ENCODE data around the gene ME3. TPM values are rescaled to one million over a fixed set of nuclear protein-coding genes. Genes with fewer than 3 reads are reported as not detected.

The ME3 gene
- total and polyA plus RNA-seq, 12 donors, result 13.9 to 128 (median 44.5) TPM

- DNase-seq, result no peak
- intact Hi-C loops (cut with DNase I), result loop anchor here in 1 of 2 donors (10.0 kb wide), 3 partner anchors 54 to 204 kb away; no protein-coding TSS in a partner anchor
- H3K36me3 ChIP-seq (replicated peaks in 1 of 2), result no peaks in the 10 kb centered on the region
- no peaks in the 10 kb centered on the region for H3K9me3 ChIP-seq (replicated peaks in 1 of 3)
- WGBS, 4 donors, result 87 to 95% (median 93%) methylated on average over 5 of the region's 5 CpGs
- peaks cover 0 to 23% of the 10 kb centered on the region in 2 donors for H3K4me1 ChIP-seq (replicated peaks in 1 of 2)
- no peak overlapping the region for H3K4me3 ChIP-seq
- H3K27ac ChIP-seq, result no peak overlapping the region
- H3K27me3 ChIP-seq, result no peaks in the 10 kb centered on the region
- TF ChIP-seq CTCF (IDR thresholded peaks at IDR 0.05), result no peak
- no peak for TF ChIP-seq POLR2A (IDR thresholded peaks at IDR 0.05)
Observed at GRCh38 chr11:86610559-86611341, 61.7 kb downstream of the ME3 start.

GRCh38 chr11:86608251-86608799 lies 64.1 kb downstream of the ME3 start:
- Histone ChIP-seq H3K9me3 (replicated peaks in 1 of 3) (no peaks in the 10 kb centered on the region), H3K27me3 (no peaks in the 10 kb centered on the region), H3K4me3 (peak overlapping the region in 1 of 4 donors; percentile 4), H3K4me1 (replicated peaks in 1 of 2) (peaks cover 0 to 23% of the 10 kb centered on the region in 2 donors), H3K27ac (peak overlapping the region in 1 of 5 donors; percentile 27), H3K36me3 (replicated peaks in 1 of 2) (no peaks in the 10 kb centered on the region)
- intact Hi-C loops (cut with DNase I), result no loop called here
- DNase-seq, result peak; percentile 68 to 84 (median 72)
- WGBS, 4 donors, result 4 to 7% (median 6%) methylated on average over 7 of the region's 7 CpGs
- TF ChIP-seq CTCF (IDR thresholded peaks at IDR 0.05) (peak; percentile 80 to 96 (median 90)), POLR2A (IDR thresholded peaks at IDR 0.05) (no peak)

GRCh38 chr11:86606836-86607481 lies 65.5 kb downstream of the ME3 start:
- intact Hi-C loops (cut with DNase I), result no loop called here
- no peaks in the 10 kb centered on the region for H3K9me3 ChIP-seq (replicated peaks in 1 of 3)
- WGBS, 4 donors, result 71 to 85% (median 77%) methylated on average over 1 of the region's 1 CpG
- H3K4me3 ChIP-seq, result no peak overlapping the region
- no peaks in the 10 kb centered on the region for H3K27me3 ChIP-seq
- peaks cover 0 to 23% of the 10 kb centered on the region in 2 donors for H3K4me1 ChIP-seq (replicated peaks in 1 of 2)
- no peak for TF ChIP-seq CTCF (IDR thresholded peaks at IDR 0.05)
- no peak for TF ChIP-seq POLR2A (IDR thresholded peaks at IDR 0.05)
- no peak for DNase-seq
- no peaks in the 10 kb centered on the region for H3K36me3 ChIP-seq (replicated peaks in 1 of 2)
- peak overlapping the region in 1 of 5 donors; percentile 20 for H3K27ac ChIP-seq

- 80 to 95% (median 89%) methylated on average over 2 to 3 of the region's 3 CpGs for WGBS, 4 donors
- Histone ChIP-seq H3K9me3 (replicated peaks in 1 of 3) (no peaks in the 10 kb centered on the region), H3K4me1 (replicated peaks in 1 of 2) (peaks cover 0 to 23% of the 10 kb centered on the region in 2 donors), H3K36me3 (replicated peaks in 1 of 2) (no peaks in the 10 kb centered on the region), H3K27me3 (no peaks in the 10 kb centered on the region), H3K27ac (peak overlapping the region in 1 of 5 donors; percentile 20), H3K4me3 (no peak overlapping the region)
- TF ChIP-seq POLR2A (IDR thresholded peaks at IDR 0.05) (no peak), CTCF (IDR thresholded peaks at IDR 0.05) (no peak)
- intact Hi-C loops (cut with DNase I), result no loop called here
- no peak for DNase-seq
Observed at GRCh38 chr11:86606270-86606835, 66.1 kb downstream of the ME3 start.
